K562 (cell line): ENCODE measurements around the gene OR9Q1. TPM values are rescaled to one million over a fixed set of nuclear protein-coding genes. Genes with fewer than 3 reads are reported as not detected.

ENCODE experiments used
- ATAC-seq: fragments of 200-7000 bp; cut with Tn5 transposase; 3 replicates; pipeline ENCODE4 v1.9.1; 2020; ENCODE audit warnings: moderate library complexity
- BruUV-seq: library from RNA; stranded (reverse); fragments of 400-500 nt; replicated peaks from 2 replicates; lab custom pipeline; 2021; lab: Mats Ljungman, UMichigan
- CTCF ChIA-PET: fragments of 300-600 bp; formaldehyde crosslinking; extraction: SDS; loops from one replicate; lab custom pipeline; 2021; ENCODE audit warnings: low intra/inter-chr PET ratio; lab: Yijun Ruan, JAX
- POLR2A ChIA-PET: fragments of 300-600, 350-650 bp; sonication (Branson Sonifier 250); formaldehyde crosslinking; extraction: SDS; loops from one replicate; lab custom pipeline; 2021; ENCODE audit warnings: antibody characterized with exemption, inconsistent platforms; lab: Yijun Ruan, JAX
- DNase-seq, 4 experiments: peaks; one replicate each; pipeline versions ENCODE4 v3.0.0 to v3.0.0-alpha.2; 2011 to 2018; ENCODE audit warnings: low spot score in 3 of 4, mixed read lengths in 3 of 4; ENCODE audit errors: extremely low read depth in 1 of 4
- FAIRE-seq: peaks from 2 replicates; lab custom pipeline; 2011; peaks lifted over from hg19 to GRCh38; lab: Jason Lieb, UNC
- H2AFZ ChIP-seq: 2 replicates; pipeline ENCODE4 v1.6.0; 2011; ENCODE audit warnings: low read depth, low read length, control low read depth, inconsistent platforms
- H3K27ac ChIP-seq: fragments of 200-600 bp; 3 replicates; pipeline ENCODE4 v1.8.0; 2011; ENCODE audit warnings: low read depth, mild to moderate bottlenecking, control low read depth, inconsistent platforms, low read length, moderate library complexity, mixed read lengths; ENCODE audit errors: extremely low read depth
- H3K27me3 ChIP-seq, 2 experiments: fragments of 300-600 bp in 1 of 2; 2 replicates in 1 of 2; 3 replicates in 1 of 2; pipeline versions ENCODE4 v1.6.0 to v1.8.0; 2011; ENCODE audit warnings: inconsistent platforms in 2 of 2, low read length in 2 of 2, mild to moderate bottlenecking in 1 of 2, mixed read lengths in 1 of 2, moderate library complexity in 1 of 2; ENCODE audit not compliant: control insufficient read depth in 2 of 2, insufficient read depth in 2 of 2
- H3K36me3 ChIP-seq: fragments of 300-600 bp; 3 replicates; pipeline ENCODE4 v1.8.0; 2011; ENCODE audit warnings: mild to moderate bottlenecking, low read length, inconsistent platforms; ENCODE audit not compliant: control insufficient read depth, insufficient read depth
- H3K4me1 ChIP-seq, 2 experiments: fragments of 200-600 bp in 1 of 2; replicated peaks in 1 of 2; 2 replicates in 1 of 2; 3 replicates in 1 of 2; pipeline versions ENCODE4 v1.5.1 to v1.8.0; 2011; ENCODE audit warnings: inconsistent platforms in 2 of 2, low read length in 2 of 2, mild to moderate bottlenecking in 1 of 2, mixed read lengths in 1 of 2, moderate library complexity in 1 of 2; ENCODE audit not compliant: control insufficient read depth in 2 of 2, insufficient read depth in 2 of 2
- H3K4me2 ChIP-seq: 2 replicates; pipeline ENCODE4 v1.6.1; 2011; ENCODE audit warnings: low read length, control low read depth, inconsistent platforms, mixed read lengths; ENCODE audit not compliant: insufficient read depth
- H3K4me3 ChIP-seq: fragments of 200-600 bp; sonication (generic), shearing (Covaris generic); 2 replicates; pipeline ENCODE4 v1.5.1; 2016; ENCODE audit warnings: control low read depth, inconsistent platforms
- H3K79me2 ChIP-seq: fragments of 200-600 bp; 3 replicates; pipeline ENCODE4 v1.8.0; 2011; ENCODE audit warnings: low read length, inconsistent platforms; ENCODE audit not compliant: control insufficient read depth, insufficient read depth
- H3K9ac ChIP-seq, 2 experiments: 2 replicates each; pipeline versions ENCODE4 v1.6.0 to v1.6.1; 2011; ENCODE audit warnings: low read depth in 2 of 2, low read length in 2 of 2, control low read depth in 1 of 2, inconsistent platforms in 1 of 2, mild to moderate bottlenecking in 1 of 2, mixed read lengths in 1 of 2; ENCODE audit not compliant: insufficient read depth in 1 of 2
- H3K9me1 ChIP-seq: one replicate; pipeline ENCODE4 v1.6.0; 2011; ENCODE audit warnings: inconsistent platforms, mild to moderate bottlenecking, low read length, moderate library complexity; ENCODE audit not compliant: control insufficient read depth, insufficient read depth
- H3K9me3 ChIP-seq: replicated peaks from 2 replicates; pipeline ENCODE4 v1.5.1; 2011; ENCODE audit warnings: low read depth, low read length, inconsistent platforms; ENCODE audit not compliant: control insufficient read depth, insufficient read depth
- H4K20me1 ChIP-seq: replicated peaks from 2 replicates; pipeline ENCODE4 v1.6.1; 2011; ENCODE audit warnings: low read length, inconsistent platforms, mixed read lengths; ENCODE audit not compliant: control insufficient read depth, insufficient read depth
- BRF2 ChIP-seq: IDR thresholded peaks from 3 replicates; pipeline ENCODE4 v1.6.1; 2011; ENCODE audit warnings: borderline replicate concordance, mild to moderate bottlenecking; ENCODE audit not compliant: insufficient read length, insufficient read depth
- CLOCK ChIP-seq: fragments of 250-450 bp; sonication (Bioruptor Pico); IDR thresholded peaks from 2 replicates; pipeline ENCODE4 v1.4.0; 2020; ENCODE audit warnings: mild to moderate bottlenecking, moderate library complexity, borderline replicate concordance
- CREB3 ChIP-seq: fragments of 450-650 bp; conservative IDR thresholded peaks from 2 replicates; pipeline ENCODE4 v1.6.1; 2016; ENCODE audit warnings: missing genetic modification characterization, low read depth, mild to moderate bottlenecking, missing compliant biosample characterization, moderate library complexity
- DPF2 ChIP-seq: fragments of 450-650 bp; IDR thresholded peaks from 2 replicates; pipeline ENCODE4 v1.6.1; 2016
- FOXA1 ChIP-seq: fragments of 450-650 bp; IDR thresholded peaks from 2 replicates; pipeline ENCODE4 v1.6.1; 2016; ENCODE audit warnings: mild to moderate bottlenecking, borderline replicate concordance
- FUS ChIP-seq: fragments of 200-400 bp; formaldehyde crosslinking; optimal IDR thresholded peaks from 2 replicates; pipeline ENCODE3; 2017; ENCODE audit warnings: low read depth, low read length
- HDGF ChIP-seq: fragments of 450-650 bp; IDR thresholded peaks from 2 replicates; pipeline ENCODE4 v1.6.1; 2016
- HNRNPK ChIP-seq: fragments of 200-400 bp; formaldehyde crosslinking; IDR thresholded peaks from one replicate; pipeline ENCODE4 v1.6.1; 2018; ENCODE audit warnings: mild to moderate bottlenecking, low read depth, low read length; ENCODE audit not compliant: poor library complexity, severe bottlenecking
- KHSRP ChIP-seq: fragments of 450-650 bp; IDR thresholded peaks from 2 replicates; pipeline ENCODE4 v1.6.1; 2017
- NR3C1 ChIP-seq: sonication (generic); formaldehyde crosslinking; IDR thresholded peaks from 2 replicates; pipeline ENCODE4 v1.8.1; 2022; ENCODE audit warnings: missing genetic modification reagents
- PHF21A ChIP-seq: fragments of 450-650 bp; IDR thresholded peaks from 2 replicates; pipeline ENCODE4 v1.6.1; 2017; ENCODE audit warnings: low read depth, borderline replicate concordance
- POLR2A ChIP-seq: fragments of 450-650 bp; conservative IDR thresholded peaks from 2 replicates; pipeline ENCODE4 v1.6.1; 2016
- SNRNP70 ChIP-seq: fragments of 200-400 bp; formaldehyde crosslinking; optimal IDR thresholded peaks from 2 replicates; pipeline ENCODE3; 2017; ENCODE audit warnings: low read depth, low read length
- TEAD4 ChIP-seq, 2 experiments: sonication (generic) in 1 of 2; formaldehyde crosslinking in 1 of 2; IDR thresholded peaks; 2 replicates each; pipeline versions ENCODE4 v1.6.1 to v1.8.0; 2012 to 2022; ENCODE audit warnings: borderline replicate concordance in 1 of 2, inconsistent platforms in 1 of 2, low read length in 1 of 2, mild to moderate bottlenecking in 1 of 2, missing genetic modification reagents in 1 of 2
- TSHZ1 ChIP-seq: fragments of 250-450 bp; sonication (Bioruptor Pico); IDR thresholded peaks from 2 replicates; pipeline ENCODE4 v1.4.0; 2020; ENCODE audit warnings: mild to moderate bottlenecking, moderate library complexity
- ZKSCAN8 ChIP-seq: fragments of 200-800 bp; sonication (Bioruptor generic); IDR thresholded peaks from 2 replicates; pipeline ENCODE4 v1.6.1; 2016; ENCODE audit warnings: missing genetic modification characterization, missing compliant biosample characterization
- WGBS: fragments of 100-300 bp; shearing (Covaris generic); methylation state at CpG from one replicate; pipeline ENCODE4 v1.1.6; 2016; ENCODE audit warnings: low coverage, mixed read lengths; ENCODE audit not compliant: insufficient coverage; ENCODE audit errors: missing lambda C conversion rate; 5-methylcytosine and 5-hydroxymethylcytosine counted together
- in situ Hi-C: fragments of 300-500 bp; cut with MboI; formaldehyde crosslinking; loops from 4 replicates; pipeline ENCODE4 v1.15.0; 2018; ENCODE audit warnings: inconsistent platforms, mixed read lengths
- intact Hi-C: fragments of 100-400 bp; cut with micrococcal nuclease; formaldehyde crosslinking; loops from 2 replicates; pipeline ENCODE4 v1.14.2; 2022
- polyA plus RNA-seq, 8 experiments: library from polyadenylated mRNA; depleted of rRNA in 4 of 8; stranded (reverse) in 5 of 8; unstranded in 3 of 8; fragments of >200 nt; fragmentation: Nextera tagmentation in 2 of 8; fragmentation: Illumina TruSeq in 1 of 8; extraction: Ambion mirVana in 2 of 8; extraction: Trizol in 1 of 8; gene quantifications; 2 replicates each; pipeline versions ENCODE4 v1.2.1 to v1.2.3, GENCODE V29; 2011 to 2014; ENCODE audit warnings: inconsistent platforms in 1 of 8, missing spikeins in 1 of 8
- total RNA-seq, 7 experiments: library from RNA; depleted of rRNA in 6 of 7; stranded (reverse); fragments of >200 nt in 6 of 7; fragmentation: Illumina TruSeq in 2 of 7; extraction: Trizol in 2 of 7; gene quantifications; 2 replicates each; pipeline versions ENCODE4 v1.2.1 to v1.2.3, GENCODE V29; 2011 to 2021; ENCODE audit warnings: low replicate concordance in 1 of 7

Gene OR9Q1
- total and polyA plus RNA-seq, 9 of the 15 experiments (the other 6 are each of a cell fraction or from before 2014, with no cell fraction given), result not detected

GRCh38 chr11:57979532-57980079 is 44.1 kb upstream of the OR9Q1 start:
- Histone ChIP-seq H3K9me1 (no peaks in the 10 kb centered on the region), H3K4me2 (no peak overlapping the region), H2AFZ (no peak overlapping the region), H3K4me3 (no peak overlapping the region), H3K9ac (no peak overlapping the region), H4K20me1 (no peaks in the 10 kb centered on the region), H3K36me3 (no peaks in the 10 kb centered on the region), H3K27me3 (peaks cover 0 to 6% of the 10 kb centered on the region in 2 experiments; a peak in 2 of 5 replicates), H3K79me2 (no peaks in the 10 kb centered on the region), H3K4me1 (no peaks in the 10 kb centered on the region), H3K9me3 (no peaks in the 10 kb centered on the region), H3K27ac (no peak overlapping the region)
- no TSS peak for BruUV-seq
- FAIRE-seq (no peak), DNase-seq (no peak), ATAC-seq (no peak)
- intact Hi-C loops (no loop called here), in situ Hi-C loops (no loop called here)
- TF ChIP-seq CREB3 (no peak), POLR2A (no peak), FOXA1 (no peak), TEAD4 (IDR thresholded peaks at IDR 0.05; ENCODE audit: low read length) (no peak), TEAD4 (CRISPR knock-in tag; IDR thresholded peaks at IDR 0.05; ENCODE audit: borderline replicate concordance) (no peak), PHF21A (no peak), NR3C1 (CRISPR knock-in tag) (no peak), CLOCK (CRISPR knock-in tag) (no peak), HDGF (no peak), ZKSCAN8 (no peak), TSHZ1 (CRISPR knock-in tag) (no peak), HNRNPK (no peak), SNRNP70 (no peak), BRF2 (no peak), FUS (no peak), KHSRP (no peak), DPF2 (no peak)
- CTCF ChIA-PET, result no interaction called here
- WGBS, result 0% methylated on average over 1 of the region's 1 CpG
- POLR2A ChIA-PET, result no interaction called here
